Mucosa of descending colon (tissue), 3 donors: ENCODE data around the gene SLCO2B1. TPM values are rescaled to one million over a fixed set of nuclear protein-coding genes. Genes with fewer than 3 reads are reported as not detected.

Experiments used
- ATAC-seq: fragments of 200-7000 bp; cut with Tn5 transposase; one replicate; pipeline ENCODE4 v1.9.1; 2020; ENCODE audit warnings: mild to moderate bottlenecking, moderate library complexity
- DNase-seq, 3 donors: peaks; one replicate each; pipeline ENCODE4 v3.0.0-alpha.2; 2020
- H3K36me3 ChIP-seq: fragments of 200-600 bp; one replicate; pipeline ENCODE4 v1.8.0; 2021; ENCODE audit warnings: low read depth, mild to moderate bottlenecking
- H3K4me1 ChIP-seq: fragments of 200-600 bp; one replicate; pipeline ENCODE4 v1.8.0; 2021; ENCODE audit warnings: low read depth, mild to moderate bottlenecking
- H3K4me3 ChIP-seq: fragments of 200-600 bp; one replicate; pipeline ENCODE4 v1.8.0; 2021; ENCODE audit warnings: mild to moderate bottlenecking
- H3K9me3 ChIP-seq: fragments of 200-600 bp; one replicate; pipeline ENCODE4 v1.8.0; 2021; ENCODE audit warnings: mild to moderate bottlenecking
- intact Hi-C, 2 donors: fragments of 100-400 bp; cut with DNase I in 1 of 2; cut with micrococcal nuclease in 1 of 2; formaldehyde crosslinking; loops; one replicate each; pipeline versions ENCODE4 v1.11.0 to v1.11.1; 2022; cut with DNase I, micrococcal nuclease
- total RNA-seq, 3 donors: library from RNA; stranded (reverse); fragmentation: NEBNext Ultra II Directional in 2 of 3; extraction: Animal tissue kit (Norgen Biotek cat#: 25700) in 2 of 3; gene quantifications; one replicate each; pipeline versions ENCODE4 v1.2.1 to v1.2.4, GENCODE V29; 2021 to 2023
- TF ChIP-seq, protein P1 (sequence below): fragments of 200-600 bp; IDR thresholded peaks from one replicate; pipeline ENCODE4 v1.8.0; 2022; ENCODE audit warnings: antibody characterized with exemption, mild to moderate bottlenecking
- donor health status: DM: no; HTN: no; CAD: no; lungs with moderate emphysema.
- donor health status: DM: no; HTN: no; CAD: no.
- donor health status: DM: no; HTN: yes; CAD: no.

Gene SLCO2B1
- total RNA-seq, 3 donors from 2014 or later: 65.6 to 93.0 (median 73.1) TPM

DNA sequence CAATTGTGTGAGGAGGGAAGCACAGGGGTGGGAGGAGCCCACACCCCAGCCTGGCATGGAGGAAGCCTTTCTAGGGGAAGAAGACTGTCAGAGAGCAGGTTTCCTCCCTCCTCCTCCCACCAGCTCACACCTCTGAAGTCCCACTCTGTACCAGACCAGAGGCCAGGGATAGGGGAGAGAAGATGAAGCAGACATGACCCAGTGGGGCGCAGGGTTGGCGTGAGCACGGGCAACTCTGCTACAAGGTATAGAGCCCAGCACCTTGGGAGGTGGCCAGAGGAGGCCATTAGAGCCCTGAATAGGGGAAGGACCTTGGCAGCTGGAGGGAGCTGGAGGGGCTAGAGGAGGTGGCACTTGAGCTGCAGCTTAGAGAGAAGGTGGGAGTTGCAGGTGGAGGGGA lies 15.9 kb downstream of the SLCO2B1 start:
- Histone ChIP-seq H3K36me3 (no peaks in the 10 kb centered on the region), H3K4me1 (peaks cover 16% of the 10 kb centered on the region), H3K9me3 (no peaks in the 10 kb centered on the region), H3K4me3 (no peak overlapping the region)
- DNase-seq (no peak), ATAC-seq (no peak)
- TF ChIP-seq, protein P1, sequence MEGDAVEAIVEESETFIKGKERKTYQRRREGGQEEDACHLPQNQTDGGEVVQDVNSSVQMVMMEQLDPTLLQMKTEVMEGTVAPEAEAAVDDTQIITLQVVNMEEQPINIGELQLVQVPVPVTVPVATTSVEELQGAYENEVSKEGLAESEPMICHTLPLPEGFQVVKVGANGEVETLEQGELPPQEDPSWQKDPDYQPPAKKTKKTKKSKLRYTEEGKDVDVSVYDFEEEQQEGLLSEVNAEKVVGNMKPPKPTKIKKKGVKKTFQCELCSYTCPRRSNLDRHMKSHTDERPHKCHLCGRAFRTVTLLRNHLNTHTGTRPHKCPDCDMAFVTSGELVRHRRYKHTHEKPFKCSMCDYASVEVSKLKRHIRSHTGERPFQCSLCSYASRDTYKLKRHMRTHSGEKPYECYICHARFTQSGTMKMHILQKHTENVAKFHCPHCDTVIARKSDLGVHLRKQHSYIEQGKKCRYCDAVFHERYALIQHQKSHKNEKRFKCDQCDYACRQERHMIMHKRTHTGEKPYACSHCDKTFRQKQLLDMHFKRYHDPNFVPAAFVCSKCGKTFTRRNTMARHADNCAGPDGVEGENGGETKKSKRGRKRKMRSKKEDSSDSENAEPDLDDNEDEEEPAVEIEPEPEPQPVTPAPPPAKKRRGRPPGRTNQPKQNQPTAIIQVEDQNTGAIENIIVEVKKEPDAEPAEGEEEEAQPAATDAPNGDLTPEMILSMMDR: no peak
- intact Hi-C loops: no loop called here

DNA sequence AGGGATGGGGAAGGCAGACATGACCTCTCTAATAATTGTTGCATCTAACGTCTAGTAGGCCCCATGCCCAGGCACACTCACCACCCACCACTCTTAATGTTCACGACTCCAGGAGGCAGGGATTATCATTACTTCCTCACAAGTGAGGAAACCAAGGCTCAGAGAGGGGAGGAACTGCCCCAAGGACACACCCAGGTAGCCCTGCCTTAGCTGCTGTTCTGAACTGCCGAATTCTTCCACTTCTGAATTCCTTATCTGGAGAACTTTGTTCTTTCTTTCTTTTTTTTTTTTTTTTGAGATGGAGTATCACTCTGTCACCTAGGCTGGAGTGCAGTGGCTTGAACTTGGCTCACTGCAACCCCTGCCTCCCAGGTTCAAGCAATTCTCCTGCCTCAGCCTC lies 16.7 kb downstream of the SLCO2B1 start:
- Histone ChIP-seq H3K4me3 (no peak overlapping the region), H3K36me3 (no peaks in the 10 kb centered on the region), H3K4me1 (peaks cover 16% of the 10 kb centered on the region), H3K9me3 (no peaks in the 10 kb centered on the region)
- intact Hi-C loops: no loop called here
- peak; percentile 67 for ATAC-seq
- TF ChIP-seq, protein P1: no peak
- peak in 1 of 3 donors; percentile 57 for DNase-seq

DNA sequence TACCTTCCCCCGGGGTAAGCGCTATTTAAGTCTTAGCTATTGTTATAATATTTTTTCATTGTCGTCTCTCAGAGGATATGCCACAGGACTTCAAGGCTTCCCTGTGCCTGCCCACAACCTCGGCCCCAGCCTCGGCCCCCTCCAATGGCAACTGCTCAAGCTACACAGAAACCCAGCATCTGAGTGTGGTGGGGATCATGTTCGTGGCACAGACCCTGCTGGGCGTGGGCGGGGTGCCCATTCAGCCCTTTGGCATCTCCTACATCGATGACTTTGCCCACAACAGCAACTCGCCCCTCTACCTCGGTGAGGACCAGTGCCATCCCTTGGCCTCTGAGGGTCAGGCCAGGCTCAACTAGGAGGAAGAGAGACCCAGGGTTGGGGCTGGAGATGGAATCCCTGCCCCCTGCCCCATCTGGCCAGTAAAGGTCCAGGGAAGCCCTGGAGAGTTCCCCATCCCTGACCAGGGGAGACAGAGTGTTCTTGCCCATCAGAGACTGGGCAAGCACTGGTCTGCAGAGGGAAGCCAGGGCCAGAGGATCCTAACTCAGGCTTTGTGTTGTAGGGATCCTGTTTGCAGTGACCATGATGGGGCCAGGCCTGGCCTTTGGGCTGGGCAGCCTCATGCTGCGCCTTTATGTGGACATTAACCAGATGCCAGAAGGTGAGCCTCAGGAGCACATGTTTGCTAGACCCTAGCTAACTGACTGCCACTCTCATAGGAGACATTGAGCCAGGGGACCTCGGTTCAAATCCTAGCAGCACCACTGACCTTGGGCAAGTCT lies 18.4 kb downstream of the SLCO2B1 start:
- Histone ChIP-seq H3K4me3 (no peak overlapping the region), H3K4me1 (peaks cover 16% of the 10 kb centered on the region), H3K36me3 (no peaks in the 10 kb centered on the region), H3K9me3 (no peaks in the 10 kb centered on the region)
- TF ChIP-seq, protein P1: no peak
- ATAC-seq: no peak
- intact Hi-C loops: no loop called here
- no peak for DNase-seq

DNA sequence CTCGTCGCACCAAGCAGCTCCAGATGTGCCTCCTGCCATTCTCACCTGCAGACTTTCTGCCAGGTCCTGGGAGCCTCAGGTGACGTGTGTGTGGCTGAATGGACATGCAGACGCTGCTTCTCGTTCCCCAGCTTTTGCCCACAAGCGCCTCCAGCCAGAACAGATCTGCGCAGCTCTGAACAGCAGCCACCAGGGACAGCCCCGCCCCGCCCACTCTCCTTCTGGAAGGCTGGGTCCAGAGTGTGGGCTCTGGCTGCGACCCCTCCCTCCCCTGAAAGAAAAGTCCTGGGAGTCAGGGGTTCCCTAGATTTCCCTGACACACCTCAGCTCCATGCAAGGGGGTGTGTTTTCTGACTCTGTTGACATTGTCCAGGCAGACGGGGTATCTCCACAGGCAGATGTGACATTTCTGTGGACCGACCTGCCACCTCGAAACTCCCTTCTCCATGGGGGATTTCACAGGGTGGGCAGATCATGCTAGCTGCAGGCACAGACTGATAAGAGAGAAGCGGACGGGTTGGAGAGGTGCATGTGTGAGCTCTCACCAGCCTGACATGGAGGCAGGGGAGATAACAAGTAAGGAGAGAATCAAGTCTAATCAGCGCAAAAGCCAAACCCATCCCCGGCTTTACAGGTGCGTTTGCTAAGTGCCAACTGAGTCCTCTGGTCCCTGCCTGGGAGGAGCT lies 19.8 kb downstream of the SLCO2B1 start:
- DNase-seq: no peak
- Histone ChIP-seq H3K9me3 (no peaks in the 10 kb centered on the region), H3K36me3 (no peaks in the 10 kb centered on the region), H3K4me3 (no peak overlapping the region), H3K4me1 (peaks cover 16% of the 10 kb centered on the region)
- ATAC-seq: no peak
- intact Hi-C loops: no loop called here
- TF ChIP-seq, protein P1: no peak

DNA sequence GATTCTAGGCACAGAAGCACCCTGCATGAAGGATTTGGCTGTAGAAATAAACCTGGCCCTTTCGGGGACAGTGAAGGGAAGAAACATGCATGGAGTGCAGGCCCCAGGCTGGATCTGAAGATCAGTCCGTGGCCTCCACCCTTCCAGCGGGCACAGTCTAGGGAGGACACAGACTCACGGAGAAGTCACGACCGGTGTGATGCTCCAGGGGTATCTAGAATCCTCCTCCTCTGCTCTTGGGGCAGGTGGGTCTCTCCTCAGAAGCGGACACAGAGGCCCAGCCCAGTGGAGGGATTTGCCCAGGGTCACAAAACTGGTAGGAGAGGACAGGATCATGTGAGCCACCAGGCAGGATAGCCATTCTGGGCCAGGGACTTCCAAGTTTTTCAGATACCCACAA lies 22.4 kb downstream of the SLCO2B1 start:
- H3K4me1 ChIP-seq: peaks cover 9% of the 10 kb centered on the region
- ATAC-seq: no peak
- DNase-seq: no peak
- H3K36me3 ChIP-seq: no peaks in the 10 kb centered on the region
- no peaks in the 10 kb centered on the region for H3K9me3 ChIP-seq
- intact Hi-C loops: no loop called here
- H3K4me3 ChIP-seq: no peak overlapping the region
- TF ChIP-seq, protein P1: no peak
